ENCODE measurements around the gene CCDC152. TPM values are rescaled to one million over a fixed set of nuclear protein-coding genes. Genes with fewer than 3 reads are reported as not detected.

CCDC152 gene
- polyA plus RNA-seq, 1 experiment: 0.91 TPM

GRCh38 chr5:42800748-42801330 is 44.2 kb downstream of the CCDC152 start:
- ChIA-PET POLR2A (no interaction called here), CTCF (interaction anchor here (0.7 kb wide), 1 partner anchor 33 kb away, joined by 3 read pairs; no protein-coding TSS in a partner anchor)
- TF ChIP-seq CTCF (IDR thresholded peaks at IDR 0.05; ENCODE audit: insufficient read depth, low read depth, low read length): no peak
- no peak for DNase-seq (ENCODE audit: low read depth)
- no peaks in the 10 kb centered on the region for H3K36me3 ChIP-seq (ENCODE audit: control insufficient read depth, insufficient read depth, low read length)
- H3K4me3 ChIP-seq (ENCODE audit: low read depth, low read length): no peak overlapping the region
- H3K27me3 ChIP-seq (ENCODE audit: control insufficient read depth, insufficient read depth, low read length): no peaks in the 10 kb centered on the region

- H3K27me3 ChIP-seq (ENCODE audit: control insufficient read depth, insufficient read depth, low read length): no peaks in the 10 kb centered on the region
- ChIA-PET POLR2A (no interaction called here), CTCF (interaction anchor here (0.7 kb wide), 1 partner anchor 34 kb away, joined by 3 read pairs; no protein-coding TSS in a partner anchor)
- TF ChIP-seq CTCF (IDR thresholded peaks at IDR 0.05; ENCODE audit: insufficient read depth, low read depth, low read length): no peak
- no peaks in the 10 kb centered on the region for H3K36me3 ChIP-seq (ENCODE audit: control insufficient read depth, insufficient read depth, low read length)
- DNase-seq (ENCODE audit: low read depth): no peak
- no peak overlapping the region for H3K4me3 ChIP-seq (ENCODE audit: low read depth, low read length)
Observed at GRCh38 chr5:42801516-42802166, 45.0 kb downstream of the CCDC152 start.

- DNase-seq (ENCODE audit: low read depth): no peak
- TF ChIP-seq CTCF (IDR thresholded peaks at IDR 0.05; ENCODE audit: insufficient read depth, low read depth, low read length): no peak
- H3K36me3 ChIP-seq (ENCODE audit: control insufficient read depth, insufficient read depth, low read length): no peaks in the 10 kb centered on the region
- no peak overlapping the region for H3K4me3 ChIP-seq (ENCODE audit: low read depth, low read length)
- ChIA-PET POLR2A (no interaction called here), CTCF (interaction anchor here (1.5 kb wide), 1 partner anchor 26 kb away, joined by 4 read pairs; no protein-coding TSS in a partner anchor)
- no peaks in the 10 kb centered on the region for H3K27me3 ChIP-seq (ENCODE audit: control insufficient read depth, insufficient read depth, low read length)
Observed at GRCh38 chr5:42804717-42805339, 48.2 kb downstream of the CCDC152 start.

- Histone ChIP-seq H3K4me3 (ENCODE audit: low read depth, low read length) (no peak overlapping the region), H3K36me3 (ENCODE audit: control insufficient read depth, insufficient read depth, low read length) (no peaks in the 10 kb centered on the region), H3K27me3 (ENCODE audit: control insufficient read depth, insufficient read depth, low read length) (no peaks in the 10 kb centered on the region)
- CTCF ChIA-PET: no interaction called here
- TF ChIP-seq CTCF (IDR thresholded peaks at IDR 0.05; ENCODE audit: insufficient read depth, low read depth, low read length): no peak
- POLR2A ChIA-PET: no interaction called here
- no peak for DNase-seq (ENCODE audit: low read depth)
Observed at GRCh38 chr5:42806004-42806700, 49.5 kb downstream of the CCDC152 start.

GRCh38 chr5:42806701-42807262 is 50.2 kb downstream of the CCDC152 start:
- CTCF ChIA-PET: no interaction called here
- POLR2A ChIA-PET: no interaction called here
- TF ChIP-seq CTCF (IDR thresholded peaks at IDR 0.05; ENCODE audit: insufficient read depth, low read depth, low read length): no peak
- Histone ChIP-seq H3K27me3 (ENCODE audit: control insufficient read depth, insufficient read depth, low read length) (no peaks in the 10 kb centered on the region), H3K36me3 (ENCODE audit: control insufficient read depth, insufficient read depth, low read length) (no peaks in the 10 kb centered on the region), H3K4me3 (ENCODE audit: low read depth, low read length) (no peak overlapping the region)
- DNase-seq (ENCODE audit: low read depth): no peak

Measured in BJ (cell line).